ENCODE results near the gene AGRN. TPM values are rescaled to one million over a fixed set of nuclear protein-coding genes. Genes with fewer than 3 reads are reported as not detected.
"Not testable (repeated sequence)": the region's sequence is repeated elsewhere in the genome, so short reads cannot be mapped to it uniquely, and the experiment has no call there.

AGRN gene
- total RNA-seq, 1 experiment from 2014 or later = 37.8 TPM

GRCh38 chr1:1088029-1088800 lies 68.3 kb downstream of the AGRN start:
- DNase-seq (ENCODE audit: extremely low read depth, low read depth) = no peak

- no peak for DNase-seq (ENCODE audit: extremely low read depth, low read depth)
Measured at GRCh38 chr1:1088801-1089680, 69.1 kb downstream of the AGRN start.

- DNase-seq (ENCODE audit: extremely low read depth, low read depth) = no peak
Measured at GRCh38 chr1:1089731-1090423, 70.0 kb downstream of the AGRN start.

GRCh38 chr1:1090424-1091343 lies 70.8 kb downstream of the AGRN start:
- no peak for DNase-seq (ENCODE audit: extremely low read depth, low read depth)

GRCh38 chr1:1091344-1092148 lies 71.6 kb downstream of the AGRN start:
- no peak for DNase-seq (ENCODE audit: extremely low read depth, low read depth)

GRCh38 chr1:1092149-1092855 lies 72.4 kb downstream of the AGRN start:
- no peak for DNase-seq (ENCODE audit: extremely low read depth, low read depth)

- DNase-seq (ENCODE audit: extremely low read depth, low read depth) = no peak
Measured at GRCh38 chr1:1092894-1093609, 73.1 kb downstream of the AGRN start.

GRCh38 chr1:1093610-1093943 lies 73.7 kb downstream of the AGRN start:
- no peak for DNase-seq (ENCODE audit: extremely low read depth, low read depth)

- DNase-seq (ENCODE audit: extremely low read depth, low read depth) = no peak
Measured at GRCh38 chr1:1094981-1095380, 75.1 kb downstream of the AGRN start.

GRCh38 chr1:1096136-1096535 lies 76.2 kb downstream of the AGRN start:
- not testable (repeated sequence) for DNase-seq (ENCODE audit: extremely low read depth, low read depth)

- no peak for DNase-seq (ENCODE audit: extremely low read depth, low read depth)
Measured at GRCh38 chr1:1098681-1099421, 78.9 kb downstream of the AGRN start.

- no peak for DNase-seq (ENCODE audit: extremely low read depth, low read depth)
Measured at GRCh38 chr1:1099506-1100183, 79.7 kb downstream of the AGRN start.

- no peak for DNase-seq (ENCODE audit: extremely low read depth, low read depth)
Measured at GRCh38 chr1:1100296-1100695, 80.4 kb downstream of the AGRN start.

- DNase-seq (ENCODE audit: extremely low read depth, low read depth) = no peak
Measured at GRCh38 chr1:1101503-1101902, 81.6 kb downstream of the AGRN start.

GRCh38 chr1:1104152-1104551 lies 84.2 kb downstream of the AGRN start:
- DNase-seq (ENCODE audit: extremely low read depth, low read depth) = not testable (repeated sequence)

All from NCI-H460 (cell line).